IMR-90 (cell line): ENCODE results near the gene INSYN2A. TPM values are rescaled to one million over a fixed set of nuclear protein-coding genes. Genes with fewer than 3 reads are reported as not detected.

Experiments used
- ATAC-seq: fragments of 200-7000 bp; cut with Tn5 transposase; 2 replicates; pipeline ENCODE4 v1.9.1; 2020; ENCODE audit warnings: low read depth, mild to moderate bottlenecking, moderate library complexity
- BruUV-seq: library from RNA; stranded (reverse); fragments of 400-500 nt; replicated peaks from 2 replicates; lab custom pipeline; 2021; lab: Mats Ljungman, UMichigan
- CTCF ChIA-PET: fragments of 300-600 bp; formaldehyde crosslinking; extraction: SDS; loops from one replicate; lab custom pipeline; 2021; ENCODE audit warnings: antibody characterized with exemption; lab: Yijun Ruan, JAX
- POLR2A ChIA-PET: fragments of 300-600 bp; sonication (Branson Sonifier 250); formaldehyde crosslinking; loops from one replicate; lab custom pipeline; 2022; ENCODE audit warnings: antibody characterized with exemption; ENCODE audit not compliant: unreplicated experiment; lab: Charles Lee
- DNase-seq: peaks from one replicate; pipeline ENCODE4 v3.0.0; 2013
- H2AFZ ChIP-seq: replicated peaks from 2 replicates; pipeline ENCODE3; 2013; ENCODE audit warnings: low read length, mild to moderate bottlenecking; ENCODE audit not compliant: poor library complexity
- H2AK5ac ChIP-seq: 2 replicates; pipeline ENCODE4 v1.6.1; 2013; ENCODE audit warnings: low read depth, low read length, inconsistent platforms
- H2AK9ac ChIP-seq: replicated peaks from 2 replicates; pipeline ENCODE3; 2013; ENCODE audit warnings: mild to moderate bottlenecking, low read depth, low read length, moderate library complexity; ENCODE audit not compliant: poor library complexity
- H2BK120ac ChIP-seq: 2 replicates; pipeline ENCODE4 v1.6.1; 2013; ENCODE audit warnings: low read depth, low read length, inconsistent platforms
- H2BK15ac ChIP-seq: 3 replicates; pipeline ENCODE4 v1.6.1; 2013; ENCODE audit warnings: low read depth, low read length, inconsistent platforms
- H2BK20ac ChIP-seq: 2 replicates; pipeline ENCODE4 v1.6.1; 2013; ENCODE audit warnings: low read depth, mild to moderate bottlenecking, inconsistent platforms, low read length, moderate library complexity
- H2BK5ac ChIP-seq: 2 replicates; pipeline ENCODE4 v1.6.1; 2013; ENCODE audit warnings: mild to moderate bottlenecking, low read depth, low read length, inconsistent platforms; ENCODE audit not compliant: poor library complexity, severe bottlenecking
- H3K14ac ChIP-seq: replicated peaks from 2 replicates; pipeline ENCODE4 v1.6.1; 2013; ENCODE audit warnings: low read depth, low read length, inconsistent platforms
- H3K18ac ChIP-seq: 2 replicates; pipeline ENCODE4 v1.6.1; 2013; ENCODE audit warnings: low read depth, low read length, control low read depth
- H3K23ac ChIP-seq: 2 replicates; pipeline ENCODE4 v1.6.1; 2013; ENCODE audit warnings: low read depth, low read length, inconsistent platforms
- H3K27ac ChIP-seq: 2 replicates; pipeline ENCODE4 v1.5.1; 2013; ENCODE audit warnings: mild to moderate bottlenecking, control low read depth, low read length; ENCODE audit not compliant: insufficient read depth
- H3K27me3 ChIP-seq: 2 replicates; pipeline ENCODE4 v1.6.1; 2013; ENCODE audit warnings: low read length; ENCODE audit not compliant: control insufficient read depth, insufficient read depth
- H3K36me3 ChIP-seq: 2 replicates; pipeline ENCODE4 v1.6.1; 2013; ENCODE audit warnings: low read length, mixed read lengths; ENCODE audit not compliant: control insufficient read depth, insufficient read depth
- H3K4ac ChIP-seq: 2 replicates; pipeline ENCODE4 v1.6.1; 2013; ENCODE audit warnings: low read depth, low read length, inconsistent platforms
- H3K4me1 ChIP-seq: 2 replicates; pipeline ENCODE4 v1.6.1; 2013; ENCODE audit warnings: low read length, mixed read lengths; ENCODE audit not compliant: control insufficient read depth, insufficient read depth
- H3K4me2 ChIP-seq: 2 replicates; pipeline ENCODE4 v1.6.1; 2013; ENCODE audit warnings: low read depth, mild to moderate bottlenecking, control low read depth, low read length, moderate library complexity
- H3K4me3 ChIP-seq: 2 replicates; pipeline ENCODE4 v1.5.1; 2013; ENCODE audit warnings: low read depth, mild to moderate bottlenecking, control low read depth, low read length, moderate library complexity; ENCODE audit not compliant: insufficient read depth
- H3K56ac ChIP-seq: 2 replicates; pipeline ENCODE4 v1.6.1; 2013; ENCODE audit warnings: low read length, inconsistent platforms; ENCODE audit not compliant: insufficient read depth; ENCODE audit errors: extremely low read depth
- H3K79me1 ChIP-seq, 2 experiments: 2 replicates each; pipeline ENCODE4 v1.6.1; 2013; ENCODE audit warnings: low read length in 2 of 2, inconsistent platforms in 1 of 2, low read depth in 1 of 2
- H3K9ac ChIP-seq: 2 replicates; pipeline ENCODE4 v1.6.1; 2013; ENCODE audit warnings: low read depth, low read length, control low read depth
- H3K9me1 ChIP-seq: 2 replicates; pipeline ENCODE4 v1.6.1; 2013; ENCODE audit warnings: low read length, inconsistent platforms; ENCODE audit not compliant: insufficient read depth
- H3K9me3 ChIP-seq: 2 replicates; pipeline ENCODE4 v1.6.1; 2013; ENCODE audit warnings: low read length; ENCODE audit not compliant: control insufficient read depth, insufficient read depth
- H4K20me1 ChIP-seq: 2 replicates; pipeline ENCODE4 v1.6.1; 2013; ENCODE audit warnings: low read length, inconsistent platforms; ENCODE audit not compliant: insufficient read depth
- H4K5ac ChIP-seq: 2 replicates; pipeline ENCODE4 v1.6.1; 2013; ENCODE audit warnings: mild to moderate bottlenecking, low read depth, low read length, control low read depth
- H4K8ac ChIP-seq, 2 experiments: 2 replicates each; pipeline ENCODE4 v1.6.1; 2013; ENCODE audit warnings: low read depth in 2 of 2, low read length in 2 of 2, control low read depth in 1 of 2, inconsistent platforms in 1 of 2
- H4K91ac ChIP-seq: 2 replicates; pipeline ENCODE4 v1.6.1; 2013; ENCODE audit warnings: low read depth, low read length, inconsistent platforms; ENCODE audit not compliant: insufficient read depth
- CEBPB ChIP-seq: IDR thresholded peaks from 2 replicates; pipeline ENCODE4 v1.6.1; 2012; ENCODE audit warnings: low read depth, low read length, improper control_type of control experiment
- ELK1 ChIP-seq: fragments of 150-350 bp; IDR thresholded peaks from 2 replicates; pipeline ENCODE4 v1.6.1; 2016; ENCODE audit warnings: low read depth, mild to moderate bottlenecking, low read length, moderate library complexity, borderline replicate concordance
- WGBS, 2 experiments: methylation state at CpG; one replicate each; pipeline versions ENCODE4 v1.1.5 to v1.1.7; 2013; ENCODE audit warnings: missing lambda C conversion rate in 2 of 2; ENCODE audit not compliant: insufficient read length in 1 of 2; ENCODE audit errors: extremely low coverage in 2 of 2; 5-methylcytosine and 5-hydroxymethylcytosine counted together
- dilution Hi-C: fragments of 300-500 bp; cut with HindIII; formaldehyde crosslinking; loops from one replicate; pipeline ENCODE4 v1.14.3; 2018; ENCODE audit warnings: low sequenced_read_pairs; ENCODE audit not compliant: unreplicated experiment
- in situ Hi-C: fragments of 300-500 bp; cut with MboI; formaldehyde crosslinking; loops from 3 replicates; pipeline ENCODE4 v1.14.3; 2019; ENCODE audit warnings: low sequenced_read_pairs, inconsistent platforms, mixed read lengths
- intact Hi-C: fragments of 100-400 bp; cut with micrococcal nuclease; formaldehyde crosslinking; loops from 2 replicates; pipeline ENCODE4 v1.10.0; 2022
- polyA plus RNA-seq, 3 experiments: library from polyadenylated mRNA; depleted of rRNA; stranded (reverse); fragments of >200 nt; gene quantifications; 2 replicates each; pipeline ENCODE4 v1.2.3, GENCODE V29; 2012; ENCODE audit warnings: low replicate concordance in 1 of 3
- total RNA-seq: library from RNA; depleted of rRNA; stranded (reverse); fragments of >200 nt; gene quantifications from 2 replicates; pipeline ENCODE4 v1.2.3, GENCODE V29; 2012

Gene INSYN2A
- total and polyA plus RNA-seq, 2 of the 4 experiments (the other 2 are of a cell fraction) = 0.10 to 0.18 TPM

GRCh38 chr10:127159648-127160245, 36.6 kb downstream of the INSYN2A start:
- BruUV-seq = no TSS peak
- H3K9me3 ChIP-seq = no peaks in the 10 kb centered on the region
- in situ Hi-C loops (no loop called here), dilution Hi-C loops (no loop called here), intact Hi-C loops (loop anchor here (2.0 kb wide), 1 partner anchor 33 kb away; no protein-coding TSS in a partner anchor)
- H2AK9ac ChIP-seq = no peak overlapping the region
- H3K36me3 ChIP-seq = no peaks in the 10 kb centered on the region
- H3K4me1 ChIP-seq = peaks cover 6% of the 10 kb centered on the region; the same call in 1 of the 2 replicates
- no peak overlapping the region for H3K4ac ChIP-seq
- H3K18ac ChIP-seq = no peak overlapping the region
- H2AFZ ChIP-seq = no peak overlapping the region
- no peak overlapping the region for H4K8ac ChIP-seq
- TF ChIP-seq CEBPB = no peak
- no peak for TF ChIP-seq ELK1
- peaks cover 15% of the 10 kb centered on the region for H3K9me1 ChIP-seq
- H4K20me1 ChIP-seq = peaks cover 30% of the 10 kb centered on the region; the same call in 1 of the 2 replicates
- no peak overlapping the region for H2BK120ac ChIP-seq
- H2BK20ac ChIP-seq = no peak overlapping the region
- H3K79me1 ChIP-seq = peaks cover 30 to 45% of the 10 kb centered on the region in 2 experiments
- H2BK15ac ChIP-seq = no peak overlapping the region
- H2AK5ac ChIP-seq = no peak overlapping the region
- ATAC-seq = no peak
- no peak for DNase-seq
- H2BK5ac ChIP-seq = no peak overlapping the region
- H3K14ac ChIP-seq = no peak overlapping the region
- no peak overlapping the region for H3K9ac ChIP-seq
- no peak overlapping the region for H3K4me3 ChIP-seq
- H3K23ac ChIP-seq = no peak overlapping the region
- H4K5ac ChIP-seq = no peak overlapping the region
- H4K91ac ChIP-seq = no peak overlapping the region
- ChIA-PET POLR2A (no interaction called here), CTCF (no interaction called here)
- H3K27me3 ChIP-seq = no peaks in the 10 kb centered on the region
- H3K27ac ChIP-seq = no peak overlapping the region
- no peak overlapping the region for H3K56ac ChIP-seq
- WGBS, 2 experiments = 90% methylated on average over 9 of the region's 13 CpGs; no CpG with 5 or more reads in 1 of the 2 experiments
- H3K4me2 ChIP-seq = no peak overlapping the region
